ENCODE measurements around the gene PRSS8. TPM values are rescaled to one million over a fixed set of nuclear protein-coding genes. Genes with fewer than 3 reads are reported as not detected.

The PRSS8 gene
- total RNA-seq, 2 experiments from 2014 or later: not detected

GRCh38 chr16:31085411-31085810 lies 50.1 kb downstream of the PRSS8 start:
- H3K27ac ChIP-seq (ENCODE audit: low read depth in 1 of 2, low read length in 2 of 2): no peak overlapping the region
- CTCF ChIA-PET: no interaction called here
- ATAC-seq (ENCODE audit: poor library complexity) (no peak), DNase-seq (no peak)
- Mint-ChIP-seq H3K36me3 (ENCODE audit: low read depth) (peaks cover 37% of the 10 kb centered on the region), H3K27me3 (no peaks in the 10 kb centered on the region), H3K4me3 (no peak overlapping the region), H3K9me3 (no peaks in the 10 kb centered on the region), H3K27ac (no peak overlapping the region), H3K4me1 (ENCODE audit: low read depth) (peaks cover 8% of the 10 kb centered on the region)
- no peaks in the 10 kb centered on the region for H3K9me3 ChIP-seq (ENCODE audit: control insufficient read depth in 1 of 2, insufficient read depth in 1 of 2, low read length in 2 of 2)
- H3K27me3 ChIP-seq (ENCODE audit: control insufficient read depth in 1 of 2, insufficient read depth in 2 of 2, low read length in 2 of 2): no peaks in the 10 kb centered on the region
- TF ChIP-seq CTCF (IDR thresholded peaks at IDR 0.05): no peak
- H3K36me3 ChIP-seq (ENCODE audit: insufficient read depth, low read length): peaks cover 44% of the 10 kb centered on the region
- H3K4me3 ChIP-seq (ENCODE audit: low read length): no peak overlapping the region
- intact Hi-C loops (cut with DNase I, micrococcal nuclease): no loop called here
- H3K4me1 ChIP-seq (ENCODE audit: insufficient read depth, low read length): peaks cover 11% of the 10 kb centered on the region
- POLR2A ChIA-PET: interaction anchor here (0.7 kb wide), 1 partner anchor 11 kb away, joined by 5 read pairs; the partner anchor contains the start of genes ZNF646 and ZNF668

GRCh38 chr16:31084584-31085302 lies 50.8 kb downstream of the PRSS8 start:
- DNase-seq: no peak
- H3K4me3 ChIP-seq (ENCODE audit: low read length): no peak overlapping the region
- no peaks in the 10 kb centered on the region for H3K9me3 ChIP-seq (ENCODE audit: control insufficient read depth in 1 of 2, insufficient read depth in 1 of 2, low read length in 2 of 2)
- intact Hi-C loops (cut with DNase I, micrococcal nuclease): no loop called here
- Mint-ChIP-seq H3K27me3 (no peaks in the 10 kb centered on the region), H3K4me1 (ENCODE audit: low read depth) (peaks cover 8% of the 10 kb centered on the region), H3K4me3 (no peak overlapping the region), H3K27ac (no peak overlapping the region), H3K9me3 (no peaks in the 10 kb centered on the region), H3K36me3 (ENCODE audit: low read depth) (peaks cover 42% of the 10 kb centered on the region)
- H3K36me3 ChIP-seq (ENCODE audit: insufficient read depth, low read length): peaks cover 48% of the 10 kb centered on the region
- POLR2A ChIA-PET: interaction anchor here (0.9 to 2.0 kb wide), 3 partner anchors 8 to 33 kb away, joined by 3 to 15 read pairs (median 3); partner anchors contain the start of genes KAT8, ZNF646 and ZNF668
- no peak for TF ChIP-seq CTCF (IDR thresholded peaks at IDR 0.05)
- peaks cover 12% of the 10 kb centered on the region for H3K4me1 ChIP-seq (ENCODE audit: insufficient read depth, low read length)
- ATAC-seq (ENCODE audit: poor library complexity): no peak
- no peaks in the 10 kb centered on the region for H3K27me3 ChIP-seq (ENCODE audit: control insufficient read depth in 1 of 2, insufficient read depth in 2 of 2, low read length in 2 of 2)
- H3K27ac ChIP-seq (ENCODE audit: low read depth in 1 of 2, low read length in 2 of 2): no peak overlapping the region
- CTCF ChIA-PET: no interaction called here

GRCh38 chr16:31083981-31084380 lies 51.5 kb downstream of the PRSS8 start:
- peaks cover 12% of the 10 kb centered on the region for H3K4me1 ChIP-seq (ENCODE audit: insufficient read depth, low read length)
- H3K27me3 ChIP-seq (ENCODE audit: control insufficient read depth in 1 of 2, insufficient read depth in 2 of 2, low read length in 2 of 2): no peaks in the 10 kb centered on the region
- H3K9me3 Mint-ChIP-seq: no peaks in the 10 kb centered on the region
- no peaks in the 10 kb centered on the region for H3K9me3 ChIP-seq (ENCODE audit: control insufficient read depth in 1 of 2, insufficient read depth in 1 of 2, low read length in 2 of 2)
- no peak overlapping the region for H3K27ac ChIP-seq (ENCODE audit: low read depth in 1 of 2, low read length in 2 of 2)
- no peak overlapping the region for H3K4me3 ChIP-seq (ENCODE audit: low read length)
- DNase-seq (no peak), ATAC-seq (ENCODE audit: poor library complexity) (no peak)
- ChIA-PET CTCF (no interaction called here), POLR2A (interaction anchor here (0.9 to 2.0 kb wide), 3 partner anchors 9 to 33 kb away, joined by 3 to 15 read pairs (median 3); partner anchors contain the start of genes KAT8, ZNF646 and ZNF668)
- H3K4me3 Mint-ChIP-seq: no peak overlapping the region
- H3K36me3 ChIP-seq (ENCODE audit: insufficient read depth, low read length): peaks cover 55% of the 10 kb centered on the region
- H3K36me3 Mint-ChIP-seq (ENCODE audit: low read depth): peaks cover 46% of the 10 kb centered on the region
- no peaks in the 10 kb centered on the region for H3K27me3 Mint-ChIP-seq
- no peak overlapping the region for H3K27ac Mint-ChIP-seq
- no peak for TF ChIP-seq CTCF (IDR thresholded peaks at IDR 0.05)
- peaks cover 8% of the 10 kb centered on the region for H3K4me1 Mint-ChIP-seq (ENCODE audit: low read depth)
- intact Hi-C loops (cut with DNase I, micrococcal nuclease): no loop called here
